ENCODE measurements around the gene SSBP3.

Gene SSBP3

DNA sequence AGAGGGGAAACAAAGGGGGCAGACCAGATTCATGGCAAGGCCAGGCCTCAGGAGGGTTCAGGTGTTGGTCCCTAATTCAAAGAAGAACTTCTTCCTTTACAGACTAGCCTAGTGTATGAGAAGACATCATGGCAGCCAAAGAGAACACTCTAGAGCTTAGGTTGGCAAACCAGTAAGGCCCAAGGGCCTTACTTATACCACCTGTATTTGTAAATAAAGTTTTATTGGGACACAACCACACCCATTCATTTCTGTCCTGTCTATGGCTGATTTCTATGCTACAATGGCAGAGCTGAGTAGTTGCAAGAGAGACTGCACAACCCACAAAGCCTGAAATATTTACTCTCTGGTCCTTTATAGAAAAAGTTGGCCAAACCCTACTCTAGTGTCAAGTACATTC, 42.3 kb downstream of the SSBP3 start:
- H3F3A ChIP-seq (ENCODE audit: insufficient read depth), result no peaks in the 10 kb centered on the region
- H3K4me3 ChIP-seq (ENCODE audit: insufficient read depth, low read length, poor library complexity, severe bottlenecking), result no peak overlapping the region
- H3K9me2 ChIP-seq (replicated peaks; ENCODE audit: insufficient read depth, low read length), result no peaks in the 10 kb centered on the region
- no peak overlapping the region for H3K9ac ChIP-seq (ENCODE audit: low read length)
- H2AFZ ChIP-seq (ENCODE audit: low read depth, low read length, severe bottlenecking), result no peak overlapping the region
- H3K36me3 ChIP-seq (ENCODE audit: low read length), result no peaks in the 10 kb centered on the region
- no peaks in the 10 kb centered on the region for H4K20me1 ChIP-seq (ENCODE audit: low read depth, low read length)
- H3K4me2 ChIP-seq (ENCODE audit: low read depth, low read length, poor library complexity, severe bottlenecking), result no peak overlapping the region
- H3K27me3 ChIP-seq (ENCODE audit: low read length), result no peaks in the 10 kb centered on the region
- no peaks in the 10 kb centered on the region for H3K9me3 ChIP-seq (ENCODE audit: insufficient read depth, low read length)
- H3K79me2 ChIP-seq (ENCODE audit: insufficient read depth, low read length), result no peaks in the 10 kb centered on the region
- H3K27ac ChIP-seq (ENCODE audit: low read depth, low read length), result no peak overlapping the region
- TF ChIP-seq CTCF (IDR thresholded peaks at IDR 0.05; ENCODE audit: insufficient read depth, low read length, poor library complexity, severe bottlenecking), result no peak
- TF ChIP-seq EZH2phosphoT487 (conservative IDR thresholded peaks at IDR 0.05; ENCODE audit: low read length), result no peak

- TF ChIP-seq CTCF (IDR thresholded peaks at IDR 0.05; ENCODE audit: insufficient read depth, low read length, poor library complexity, severe bottlenecking), result no peak
- TF ChIP-seq EZH2phosphoT487 (conservative IDR thresholded peaks at IDR 0.05; ENCODE audit: low read length), result no peak
- Histone ChIP-seq H3K4me3 (ENCODE audit: insufficient read depth, low read length, poor library complexity, severe bottlenecking) (no peak overlapping the region), H3K27me3 (ENCODE audit: low read length) (no peaks in the 10 kb centered on the region), H2AFZ (ENCODE audit: low read depth, low read length, severe bottlenecking) (no peak overlapping the region), H3K9me3 (ENCODE audit: insufficient read depth, low read length) (no peaks in the 10 kb centered on the region), H3K4me2 (ENCODE audit: low read depth, low read length, poor library complexity, severe bottlenecking) (no peak overlapping the region), H3K9me2 (replicated peaks; ENCODE audit: insufficient read depth, low read length) (no peaks in the 10 kb centered on the region), H3F3A (ENCODE audit: insufficient read depth) (no peaks in the 10 kb centered on the region), H3K36me3 (ENCODE audit: low read length) (no peaks in the 10 kb centered on the region), H4K20me1 (ENCODE audit: low read depth, low read length) (no peaks in the 10 kb centered on the region), H3K79me2 (ENCODE audit: insufficient read depth, low read length) (no peaks in the 10 kb centered on the region), H3K9ac (ENCODE audit: low read length) (no peak overlapping the region), H3K27ac (ENCODE audit: low read depth, low read length) (no peak overlapping the region)
Measured at GRCh38 chr1:54362881-54363340, 43.3 kb downstream of the SSBP3 start.

DNA sequence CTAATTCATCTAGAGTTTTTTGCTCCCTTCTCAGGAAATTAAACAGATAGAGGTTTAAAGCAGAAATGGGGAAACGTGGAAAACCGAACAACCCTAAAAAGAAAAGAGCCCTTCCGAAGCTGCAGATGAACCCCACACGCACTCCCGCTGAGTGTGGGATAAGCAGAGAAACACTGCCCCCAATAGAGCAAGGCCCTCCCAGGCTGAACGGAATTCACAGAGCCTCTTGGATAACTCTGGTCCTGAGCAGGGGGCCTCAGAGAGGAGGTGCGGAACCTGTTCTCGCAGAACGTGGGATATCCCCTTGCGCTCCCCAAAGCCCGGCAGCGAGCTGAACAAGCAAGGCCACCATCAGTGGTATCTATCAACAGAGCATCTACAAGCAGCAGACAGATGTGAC, 44.9 kb downstream of the SSBP3 start:
- Histone ChIP-seq H3K4me3 (ENCODE audit: insufficient read depth, low read length, poor library complexity, severe bottlenecking) (no peak overlapping the region), H3K9me3 (ENCODE audit: insufficient read depth, low read length) (no peaks in the 10 kb centered on the region), H3K79me2 (ENCODE audit: insufficient read depth, low read length) (no peaks in the 10 kb centered on the region), H3K36me3 (ENCODE audit: low read length) (no peaks in the 10 kb centered on the region), H3K9me2 (replicated peaks; ENCODE audit: insufficient read depth, low read length) (no peaks in the 10 kb centered on the region), H4K20me1 (ENCODE audit: low read depth, low read length) (no peaks in the 10 kb centered on the region), H3K4me2 (ENCODE audit: low read depth, low read length, poor library complexity, severe bottlenecking) (no peak overlapping the region), H2AFZ (ENCODE audit: low read depth, low read length, severe bottlenecking) (no peak overlapping the region), H3K9ac (ENCODE audit: low read length) (no peak overlapping the region), H3K27me3 (ENCODE audit: low read length) (no peaks in the 10 kb centered on the region), H3K27ac (ENCODE audit: low read depth, low read length) (no peak overlapping the region), H3F3A (ENCODE audit: insufficient read depth) (no peaks in the 10 kb centered on the region)
- TF ChIP-seq EZH2phosphoT487 (conservative IDR thresholded peaks at IDR 0.05; ENCODE audit: low read length), result no peak
- no peak for TF ChIP-seq CTCF (IDR thresholded peaks at IDR 0.05; ENCODE audit: insufficient read depth, low read length, poor library complexity, severe bottlenecking)
